SU-DHL-6 (cell line): ENCODE measurements around the gene DCC.

Source experiments
- H2AFZ ChIP-seq: fragments of 200-600 bp; sonication (generic); 2 replicates; pipeline ENCODE4 v1.6.1; 2014; ENCODE audit warnings: low read depth, mild to moderate bottlenecking, moderate library complexity, mixed read lengths, antibody characterized with exemption, low read length; ENCODE audit not compliant: severe bottlenecking
- H3F3A ChIP-seq: fragments of 200-600 bp; shearing (Covaris generic); 2 replicates; pipeline ENCODE4 v1.6.0; 2016; ENCODE audit warnings: antibody characterized with exemption, mild to moderate bottlenecking; ENCODE audit not compliant: insufficient read depth
- H3K27ac ChIP-seq: fragments of 200-600 bp; sonication (generic); 2 replicates; pipeline ENCODE4 v1.5.1; 2016; ENCODE audit warnings: low read depth, mild to moderate bottlenecking, low read length, moderate library complexity, mixed read lengths
- H3K27me3 ChIP-seq: fragments of 200-600 bp; sonication (generic), shearing (Covaris generic); 2 replicates; pipeline ENCODE4 v1.6.0; 2014; ENCODE audit warnings: mild to moderate bottlenecking, low read length
- H3K36me3 ChIP-seq: fragments of 200-600 bp; sonication (generic); 2 replicates; pipeline ENCODE4 v1.6.1; 2014; ENCODE audit warnings: mild to moderate bottlenecking, low read length, mixed read lengths
- H3K4me2 ChIP-seq: fragments of 300-600, 200-600 bp; shearing (Covaris generic), sonication (generic); 2 replicates; pipeline ENCODE4 v1.6.0; 2014; ENCODE audit warnings: low read length, low read depth, mild to moderate bottlenecking; ENCODE audit not compliant: poor library complexity, severe bottlenecking
- H3K4me3 ChIP-seq: fragments of 200-600 bp; sonication (generic); 2 replicates; pipeline ENCODE4 v1.5.1; 2014; ENCODE audit warnings: antibody characterized with exemption, low read length, mild to moderate bottlenecking, mixed read lengths; ENCODE audit not compliant: insufficient read depth, poor library complexity, severe bottlenecking
- H3K79me2 ChIP-seq: fragments of 200-600 bp; sonication (generic); 2 replicates; pipeline ENCODE4 v1.6.1; 2014; ENCODE audit warnings: mild to moderate bottlenecking, low read length, moderate library complexity; ENCODE audit not compliant: insufficient read depth
- H3K9ac ChIP-seq: fragments of 200-600 bp; sonication (generic); 2 replicates; pipeline ENCODE4 v1.7.0; 2014; ENCODE audit warnings: mild to moderate bottlenecking, low read length
- H3K9me2 ChIP-seq: fragments of 200-600 bp; sonication (generic); replicated peaks from 2 replicates; pipeline ENCODE4 v1.6.1; 2014; ENCODE audit warnings: low read length; ENCODE audit not compliant: insufficient read depth
- H3K9me3 ChIP-seq: fragments of 200-600 bp; sonication (generic); 2 replicates; pipeline ENCODE4 v1.6.1; 2014; ENCODE audit warnings: low read length, mixed read lengths; ENCODE audit not compliant: insufficient read depth
- H4K20me1 ChIP-seq: fragments of 200-600 bp; sonication (generic); 2 replicates; pipeline ENCODE4 v1.6.1; 2014; ENCODE audit warnings: low read depth, mild to moderate bottlenecking, antibody characterized with exemption, low read length, moderate library complexity, mixed read lengths
- EZH2phosphoT487 ChIP-seq: fragments of 200-600 bp; sonication (generic), shearing (Covaris generic); conservative IDR thresholded peaks from 2 replicates; pipeline ENCODE4 v1.6.1; 2018; ENCODE audit warnings: mild to moderate bottlenecking, antibody characterized with exemption, low read length, moderate library complexity, mixed read lengths
- TF ChIP-seq, protein P1 (sequence below): fragments of 200-600 bp; sonication (generic); IDR thresholded peaks from one replicate; pipeline ENCODE4 v1.5.1; 2017; ENCODE audit warnings: antibody characterized with exemption, mild to moderate bottlenecking, low read length, moderate library complexity; ENCODE audit not compliant: insufficient read depth, poor library complexity, severe bottlenecking

DCC gene

DNA sequence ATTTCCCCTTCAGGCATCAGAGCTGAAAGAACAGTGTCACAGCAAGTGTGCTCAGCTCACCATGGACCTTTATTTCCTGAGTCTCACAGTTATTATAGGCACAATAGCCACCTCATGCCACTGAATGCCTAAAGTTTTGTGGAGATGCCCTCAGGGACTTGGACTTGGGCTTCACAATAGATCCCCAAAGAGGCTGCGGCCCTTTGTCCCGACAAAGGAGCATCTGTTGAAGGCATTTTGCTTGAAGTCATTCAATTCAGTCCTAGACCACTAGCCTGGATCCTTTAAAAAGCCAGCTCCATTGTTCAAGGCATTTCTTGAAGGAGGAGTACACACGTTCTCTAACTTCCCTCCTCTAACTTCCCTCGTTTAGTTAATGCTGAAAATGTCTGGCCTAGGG lies 125.4 kb downstream of the DCC start:
- H2AFZ ChIP-seq = no peak overlapping the region
- TF ChIP-seq, protein P1, sequence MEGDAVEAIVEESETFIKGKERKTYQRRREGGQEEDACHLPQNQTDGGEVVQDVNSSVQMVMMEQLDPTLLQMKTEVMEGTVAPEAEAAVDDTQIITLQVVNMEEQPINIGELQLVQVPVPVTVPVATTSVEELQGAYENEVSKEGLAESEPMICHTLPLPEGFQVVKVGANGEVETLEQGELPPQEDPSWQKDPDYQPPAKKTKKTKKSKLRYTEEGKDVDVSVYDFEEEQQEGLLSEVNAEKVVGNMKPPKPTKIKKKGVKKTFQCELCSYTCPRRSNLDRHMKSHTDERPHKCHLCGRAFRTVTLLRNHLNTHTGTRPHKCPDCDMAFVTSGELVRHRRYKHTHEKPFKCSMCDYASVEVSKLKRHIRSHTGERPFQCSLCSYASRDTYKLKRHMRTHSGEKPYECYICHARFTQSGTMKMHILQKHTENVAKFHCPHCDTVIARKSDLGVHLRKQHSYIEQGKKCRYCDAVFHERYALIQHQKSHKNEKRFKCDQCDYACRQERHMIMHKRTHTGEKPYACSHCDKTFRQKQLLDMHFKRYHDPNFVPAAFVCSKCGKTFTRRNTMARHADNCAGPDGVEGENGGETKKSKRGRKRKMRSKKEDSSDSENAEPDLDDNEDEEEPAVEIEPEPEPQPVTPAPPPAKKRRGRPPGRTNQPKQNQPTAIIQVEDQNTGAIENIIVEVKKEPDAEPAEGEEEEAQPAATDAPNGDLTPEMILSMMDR = no peak
- no peak for TF ChIP-seq EZH2phosphoT487
- H3K79me2 ChIP-seq = no peaks in the 10 kb centered on the region
- no peaks in the 10 kb centered on the region for H3K9me3 ChIP-seq
- H3K27ac ChIP-seq = no peak overlapping the region
- H3K4me2 ChIP-seq = no peak overlapping the region
- no peaks in the 10 kb centered on the region for H3F3A ChIP-seq
- no peak overlapping the region for H3K9ac ChIP-seq
- H3K36me3 ChIP-seq = no peaks in the 10 kb centered on the region
- no peaks in the 10 kb centered on the region for H4K20me1 ChIP-seq
- no peaks in the 10 kb centered on the region for H3K27me3 ChIP-seq
- H3K9me2 ChIP-seq = no peaks in the 10 kb centered on the region
- no peak overlapping the region for H3K4me3 ChIP-seq

DNA sequence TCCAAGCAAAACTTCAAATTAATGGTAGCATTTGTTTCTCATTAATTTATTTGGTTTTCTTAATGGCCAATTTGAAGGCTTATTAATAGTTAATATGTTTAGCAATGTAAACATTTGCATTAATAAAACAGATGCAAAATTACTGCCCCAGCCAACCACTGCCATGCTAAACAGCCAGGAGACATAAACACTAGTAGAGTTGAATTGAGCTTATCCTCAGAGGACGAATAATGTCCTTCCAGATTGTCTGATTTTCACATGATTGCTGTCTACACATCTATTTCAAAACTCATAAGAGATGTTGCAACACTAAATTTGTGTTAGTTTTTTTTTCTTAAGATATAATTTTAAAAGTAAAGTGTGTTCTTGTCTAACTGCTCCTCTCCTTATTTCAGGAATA lies 128.5 kb downstream of the DCC start:
- Histone ChIP-seq H3K9me3 (no peaks in the 10 kb centered on the region), H3K27ac (no peak overlapping the region), H3K36me3 (no peaks in the 10 kb centered on the region), H3K27me3 (no peaks in the 10 kb centered on the region), H3K4me2 (no peak overlapping the region), H4K20me1 (no peaks in the 10 kb centered on the region), H3K9ac (no peak overlapping the region), H2AFZ (no peak overlapping the region), H3K9me2 (no peaks in the 10 kb centered on the region), H3K79me2 (no peaks in the 10 kb centered on the region), H3F3A (no peaks in the 10 kb centered on the region), H3K4me3 (no peak overlapping the region)
- TF ChIP-seq EZH2phosphoT487 = no peak
- TF ChIP-seq, protein P1 = no peak

DNA sequence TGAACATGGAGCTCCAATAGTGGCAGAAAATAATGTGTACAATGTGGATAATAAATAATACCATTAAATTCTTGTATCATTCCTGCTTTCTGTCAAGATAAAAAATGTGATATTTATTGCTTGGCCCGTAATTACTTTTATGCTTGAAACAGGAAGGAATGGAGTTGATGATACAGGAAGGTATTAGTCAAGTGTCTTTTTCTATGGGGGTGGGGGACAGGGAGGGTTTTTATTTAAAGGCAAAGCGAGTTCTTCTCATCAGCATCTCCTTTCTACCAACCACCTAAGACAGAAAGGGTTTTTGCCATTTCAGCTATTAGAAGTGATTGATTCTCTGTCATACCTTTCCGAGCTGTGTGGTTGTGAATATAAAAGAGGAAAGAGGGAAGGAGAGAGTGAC lies 135.3 kb downstream of the DCC start:
- Histone ChIP-seq H3K9me2 (0 out of 2 replicates have a peak, but pooled peaks cover 5% of the 10 kb centered on the region), H2AFZ (no peak overlapping the region), H3K9me3 (no peaks in the 10 kb centered on the region), H3K79me2 (no peaks in the 10 kb centered on the region), H3K9ac (no peak overlapping the region), H3F3A (no peaks in the 10 kb centered on the region), H4K20me1 (no peaks in the 10 kb centered on the region), H3K36me3 (no peaks in the 10 kb centered on the region), H3K27ac (no peak overlapping the region), H3K4me2 (no peak overlapping the region), H3K4me3 (no peak overlapping the region), H3K27me3 (no peaks in the 10 kb centered on the region)
- TF ChIP-seq EZH2phosphoT487 = no peak
- TF ChIP-seq, protein P1 = no peak

DNA sequence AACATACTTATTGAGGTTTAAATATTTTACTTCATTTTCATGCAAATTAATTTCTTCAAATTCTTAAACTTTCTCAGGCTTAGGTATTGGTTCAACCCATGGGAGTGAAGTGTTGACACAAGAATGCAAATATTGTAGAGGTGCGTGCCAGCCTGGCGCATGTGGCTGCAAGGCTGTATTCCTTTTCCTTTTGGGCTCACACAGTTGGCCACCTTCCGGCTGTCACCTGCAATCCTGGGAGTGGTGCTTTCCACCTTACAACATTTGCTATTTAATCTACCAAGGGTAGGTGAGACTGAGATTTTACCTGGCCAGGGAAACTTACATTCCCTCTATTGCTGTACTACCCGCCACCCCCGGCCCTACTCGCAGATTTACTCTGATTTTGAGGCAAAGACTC lies 141.1 kb downstream of the DCC start:
- H3K4me2 ChIP-seq = no peak overlapping the region
- H3K79me2 ChIP-seq = no peaks in the 10 kb centered on the region
- no peaks in the 10 kb centered on the region for H3K27me3 ChIP-seq
- H3F3A ChIP-seq = no peaks in the 10 kb centered on the region
- H3K4me3 ChIP-seq = no peak overlapping the region
- H3K9ac ChIP-seq = no peak overlapping the region
- no peaks in the 10 kb centered on the region for H3K9me3 ChIP-seq
- no peaks in the 10 kb centered on the region for H3K36me3 ChIP-seq
- H3K27ac ChIP-seq = no peak overlapping the region
- no peak overlapping the region for H2AFZ ChIP-seq
- no peaks in the 10 kb centered on the region for H4K20me1 ChIP-seq
- no peaks in the 10 kb centered on the region; the same call in 1 of the 2 replicates for H3K9me2 ChIP-seq
- TF ChIP-seq EZH2phosphoT487 = no peak
- TF ChIP-seq, protein P1 = no peak
